ACC112 (cell line): ENCODE data around the gene RUNX3.

Source experiments
- H2AFZ ChIP-seq: fragments of 200-600 bp; sonication (generic); one replicate; pipeline ENCODE4 v1.6.0; 2017; ENCODE audit warnings: antibody characterized with exemption, low read length; ENCODE audit not compliant: unreplicated experiment
- H3K27ac ChIP-seq: fragments of 200-600 bp; sonication (generic); 2 replicates; pipeline ENCODE4 v1.5.1; 2014; ENCODE audit warnings: low read depth, mild to moderate bottlenecking, antibody characterized with exemption, low read length, moderate library complexity
- H3K27me3 ChIP-seq: fragments of 200-600 bp; sonication (generic); 2 replicates; pipeline ENCODE4 v1.6.1; 2014; ENCODE audit warnings: mild to moderate bottlenecking, antibody characterized with exemption, low read length, moderate library complexity, mixed read lengths; ENCODE audit not compliant: insufficient read depth
- H3K36me3 ChIP-seq: fragments of 200-600 bp; sonication (generic); 2 replicates; pipeline ENCODE4 v1.6.1; 2016; ENCODE audit warnings: mild to moderate bottlenecking, antibody characterized with exemption, low read length, moderate library complexity, mixed read lengths; ENCODE audit not compliant: insufficient read depth
- H3K4me1 ChIP-seq: fragments of 200-600 bp; sonication (generic); one replicate; pipeline ENCODE4 v1.6.1; 2016; ENCODE audit warnings: low read length, mixed read lengths; ENCODE audit not compliant: insufficient read depth, unreplicated experiment, control insufficient read depth
- H3K4me3 ChIP-seq: fragments of 200-600 bp; sonication (generic); 2 replicates; pipeline ENCODE4 v1.5.1; 2014; ENCODE audit warnings: mild to moderate bottlenecking, low read depth, low read length
- H3K79me2 ChIP-seq: fragments of 200-600 bp; sonication (generic); one replicate; pipeline ENCODE4 v1.6.0; 2016; ENCODE audit warnings: low read length; ENCODE audit not compliant: control insufficient read depth, unreplicated experiment, insufficient read depth

Gene RUNX3

GRCh38 chr1:24969596-24970398 lies 39.7 kb upstream of the RUNX3 start:
- H3K4me1 ChIP-seq = peaks cover 18% of the 10 kb centered on the region
- no peak overlapping the region for H2AFZ ChIP-seq
- H3K27me3 ChIP-seq = no peaks in the 10 kb centered on the region; the same call in 1 of the 2 replicates

DNA sequence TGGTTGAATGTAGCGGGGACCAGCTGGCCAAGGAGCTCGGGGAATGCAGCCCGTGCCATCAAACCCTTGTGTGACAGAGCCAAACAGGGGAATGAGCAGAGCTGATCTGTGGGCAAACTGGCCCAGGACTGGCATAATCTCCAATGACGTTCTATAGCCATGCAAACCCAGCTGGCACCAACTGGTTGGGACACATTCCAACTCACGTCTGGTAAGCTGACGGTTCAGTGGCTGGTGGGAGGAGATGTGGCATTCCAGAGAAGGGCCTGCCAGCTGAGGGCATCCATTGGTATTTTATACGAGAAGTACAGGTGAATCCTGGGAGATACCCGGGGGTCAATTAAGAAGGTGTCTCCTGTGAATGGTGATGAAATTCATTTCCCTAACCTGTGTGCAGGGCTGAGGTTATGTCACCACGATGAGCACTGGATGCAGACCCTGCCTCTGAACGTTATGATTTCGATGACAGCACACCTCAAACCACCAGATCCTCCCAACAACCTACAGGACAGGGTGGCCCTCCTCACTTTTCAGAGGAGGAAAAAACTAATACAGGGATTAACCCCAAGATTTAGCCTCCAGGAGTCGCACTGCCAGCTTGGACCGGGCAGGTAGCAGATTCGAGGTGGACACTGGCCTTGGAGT lies 39.0 kb upstream of the RUNX3 start:
- H3K79me2 ChIP-seq = no peaks in the 10 kb centered on the region
- peaks cover 18% of the 10 kb centered on the region for H3K4me1 ChIP-seq
- H3K4me3 ChIP-seq = no peak overlapping the region
- no peaks in the 10 kb centered on the region for H3K36me3 ChIP-seq
- no peak overlapping the region for H3K27ac ChIP-seq
- no peaks in the 10 kb centered on the region for H3K27me3 ChIP-seq
- H2AFZ ChIP-seq = no peak overlapping the region

More at GRCh38 chr1:24969596-24970398, 39.7 kb upstream of the RUNX3 start:
- H3K36me3 ChIP-seq = no peaks in the 10 kb centered on the region
- no peak overlapping the region for H3K4me3 ChIP-seq
- no peaks in the 10 kb centered on the region for H3K79me2 ChIP-seq
- H3K27ac ChIP-seq = no peak overlapping the region

DNA sequence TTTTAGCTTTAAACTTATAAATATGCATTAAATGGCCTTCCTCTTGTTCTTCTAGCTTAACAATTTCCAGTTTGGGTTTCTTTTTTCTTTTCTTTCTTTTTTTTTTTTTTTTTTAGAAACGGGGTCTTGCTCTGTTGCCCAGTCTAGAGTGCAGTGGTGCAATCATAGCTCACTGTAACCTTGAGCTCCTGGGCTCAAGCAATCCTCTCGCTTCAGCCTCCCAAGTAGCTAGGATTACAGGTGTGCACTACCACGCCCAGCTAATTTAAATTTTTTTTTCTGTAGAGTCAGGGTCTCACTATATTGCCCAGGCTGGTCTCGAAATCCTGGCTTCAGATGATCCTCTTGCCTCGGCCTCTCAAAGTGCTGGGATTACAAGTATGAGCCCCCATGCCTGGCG lies 37.9 kb upstream of the RUNX3 start:
- H3K4me3 ChIP-seq = no peak overlapping the region
- H3K36me3 ChIP-seq = no peaks in the 10 kb centered on the region
- no peak overlapping the region for H2AFZ ChIP-seq
- H3K4me1 ChIP-seq = peaks cover 18% of the 10 kb centered on the region
- no peaks in the 10 kb centered on the region for H3K27me3 ChIP-seq
- no peaks in the 10 kb centered on the region for H3K79me2 ChIP-seq
- no peak overlapping the region for H3K27ac ChIP-seq

DNA sequence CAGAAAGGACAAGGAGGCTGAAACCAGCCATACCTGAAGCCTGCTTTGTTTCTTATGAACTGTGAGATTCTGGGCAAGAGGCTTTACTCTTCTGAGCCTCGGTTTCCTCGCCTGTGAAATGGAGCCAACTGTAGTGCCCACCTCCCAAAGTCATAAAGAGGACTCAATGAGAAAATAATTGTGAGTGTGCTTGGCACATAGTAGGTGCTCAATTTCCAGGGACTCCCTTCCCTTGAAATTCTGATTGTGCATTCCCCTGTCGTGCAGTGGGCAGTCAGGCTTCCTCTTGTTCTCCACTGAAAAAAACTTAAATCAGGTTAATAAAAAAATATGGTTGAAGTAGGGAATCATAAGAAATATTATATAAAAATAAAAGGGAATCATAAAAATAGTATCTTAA lies 37.5 kb upstream of the RUNX3 start:
- Histone ChIP-seq H3K4me3 (no peak overlapping the region), H3K79me2 (no peaks in the 10 kb centered on the region), H3K27ac (no peak overlapping the region), H2AFZ (no peak overlapping the region), H3K4me1 (peaks cover 18% of the 10 kb centered on the region), H3K36me3 (no peaks in the 10 kb centered on the region), H3K27me3 (no peaks in the 10 kb centered on the region)

DNA sequence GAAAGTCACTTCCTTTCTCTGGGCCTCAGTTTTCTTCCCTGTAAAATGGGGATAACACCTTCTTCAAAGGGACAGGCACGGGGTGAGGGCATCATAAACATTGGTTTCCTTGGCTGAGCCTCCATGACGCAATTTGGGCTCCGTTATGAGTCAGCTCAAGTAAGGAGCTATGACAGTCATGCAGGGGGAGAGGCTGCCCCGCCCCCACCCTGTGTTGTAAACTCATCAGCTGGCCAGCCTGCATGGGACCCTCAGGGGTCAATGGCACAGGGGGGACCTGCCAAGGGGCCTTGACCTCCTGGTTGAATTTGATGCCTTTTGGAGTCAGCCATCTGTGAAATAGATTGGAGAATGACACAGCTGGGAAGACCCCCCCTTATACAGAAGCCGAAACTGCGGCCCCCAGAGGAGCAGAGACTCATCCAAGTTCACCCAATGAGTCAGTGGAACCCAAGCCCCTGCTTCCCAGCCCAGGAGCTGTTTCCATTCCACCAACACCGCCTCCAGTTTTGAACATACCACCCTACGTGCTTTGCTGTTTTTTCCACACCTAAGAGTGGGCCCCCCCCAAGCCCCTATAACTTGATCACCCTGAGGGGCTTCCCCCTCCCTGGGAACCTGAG lies 36.8 kb upstream of the RUNX3 start:
- H3K4me1 ChIP-seq = peaks cover 18% of the 10 kb centered on the region
- no peak overlapping the region for H3K27ac ChIP-seq

DNA sequence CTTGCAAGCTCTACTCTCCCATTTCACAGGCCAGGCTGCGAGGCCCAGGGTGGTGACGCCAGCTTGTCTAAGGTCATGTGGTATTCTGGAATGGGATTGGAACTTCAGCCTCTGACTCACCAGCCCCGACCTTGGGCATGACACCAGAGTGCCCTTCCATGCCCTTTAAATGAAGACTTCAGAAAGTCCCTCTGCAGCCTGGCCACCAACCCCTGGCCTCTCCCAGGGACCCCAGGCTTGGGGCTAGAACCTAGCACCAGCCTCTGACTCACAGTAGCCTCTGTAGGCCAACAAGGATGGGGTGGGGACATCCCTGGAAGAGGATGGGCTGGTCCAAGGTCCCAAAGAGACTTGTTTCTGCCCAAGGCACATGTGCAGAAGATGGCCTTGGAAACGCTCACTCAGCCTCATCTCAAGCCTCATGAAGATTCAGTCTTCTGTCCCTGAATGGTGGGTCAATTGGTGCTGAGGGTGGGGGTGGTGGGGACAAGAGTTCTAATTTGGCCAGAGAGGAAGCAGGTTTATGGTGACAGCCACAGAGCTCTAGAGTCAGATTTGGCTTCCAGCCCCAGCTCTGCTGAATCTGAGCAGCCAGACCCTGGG lies 36.1 kb upstream of the RUNX3 start:
- H3K36me3 ChIP-seq = no peaks in the 10 kb centered on the region
- H3K4me1 ChIP-seq = peaks cover 16% of the 10 kb centered on the region
- H3K27ac ChIP-seq = no peak overlapping the region
- no peak overlapping the region for H3K4me3 ChIP-seq
- H2AFZ ChIP-seq = no peak overlapping the region
- H3K27me3 ChIP-seq = no peaks in the 10 kb centered on the region
- H3K79me2 ChIP-seq = no peaks in the 10 kb centered on the region

More for the DNA sequence above, 36.8 kb upstream of the RUNX3 start:
- Histone ChIP-seq H2AFZ (no peak overlapping the region), H3K4me3 (no peak overlapping the region), H3K36me3 (no peaks in the 10 kb centered on the region), H3K27me3 (no peaks in the 10 kb centered on the region), H3K79me2 (no peaks in the 10 kb centered on the region)

- Histone ChIP-seq H3K79me2 (no peaks in the 10 kb centered on the region), H3K27ac (no peak overlapping the region), H3K36me3 (no peaks in the 10 kb centered on the region), H3K4me1 (peaks cover 10% of the 10 kb centered on the region), H2AFZ (no peak overlapping the region), H3K4me3 (no peak overlapping the region), H3K27me3 (peaks cover 3% of the 10 kb centered on the region; the same call in 1 of the 2 replicates)
Observed at GRCh38 chr1:24965571-24965930, 35.5 kb upstream of the RUNX3 start.

DNA sequence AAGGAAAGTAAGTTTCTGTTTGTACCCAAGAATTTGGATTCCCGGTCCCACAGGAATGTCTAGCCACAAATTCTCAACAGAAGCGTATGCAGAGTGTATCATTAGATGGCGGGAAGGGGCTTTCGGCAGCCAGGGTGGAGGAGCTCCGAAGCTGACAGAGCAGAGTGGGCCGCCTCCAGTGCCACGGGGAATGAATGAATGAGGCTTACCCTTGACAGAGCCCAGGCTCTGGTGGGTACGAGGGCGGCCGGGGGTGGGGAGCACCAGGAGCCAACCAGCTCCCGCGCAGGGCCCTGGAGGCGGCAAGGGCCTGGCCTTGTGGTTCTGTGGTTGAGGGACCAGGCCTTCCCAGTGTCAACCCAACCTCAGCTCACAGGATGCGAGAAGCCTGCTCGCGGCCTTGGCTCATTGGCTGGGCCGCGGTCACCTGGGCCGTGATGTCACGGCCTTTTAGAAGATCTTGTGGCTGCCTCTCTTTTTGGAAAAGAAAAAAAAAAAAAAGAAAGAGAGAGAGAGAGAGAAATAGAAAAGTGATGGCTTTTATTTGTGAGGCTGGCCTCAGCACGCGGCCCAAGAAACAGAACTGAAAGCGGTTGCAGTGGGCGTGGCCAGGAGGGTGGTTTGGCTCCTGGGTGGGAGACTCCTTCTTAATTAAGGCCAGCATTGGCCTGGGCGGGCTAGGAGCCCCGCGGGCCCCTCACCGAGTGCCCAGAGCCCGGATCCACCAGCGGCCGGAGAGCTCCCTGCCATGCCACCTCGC lies 34.9 kb upstream of the RUNX3 start:
- Histone ChIP-seq H3K79me2 (no peaks in the 10 kb centered on the region), H2AFZ (no peak overlapping the region), H3K27me3 (peaks cover 5% of the 10 kb centered on the region; the same call in 1 of the 2 replicates), H3K4me3 (no peak overlapping the region), H3K27ac (no peak overlapping the region), H3K36me3 (no peaks in the 10 kb centered on the region), H3K4me1 (peaks cover 5% of the 10 kb centered on the region)

- Histone ChIP-seq H3K79me2 (no peaks in the 10 kb centered on the region), H3K27me3 (peaks cover 5% of the 10 kb centered on the region; the same call in 1 of the 2 replicates), H3K4me1 (peaks cover 4% of the 10 kb centered on the region), H3K4me3 (no peak overlapping the region), H3K27ac (no peak overlapping the region), H2AFZ (no peak overlapping the region), H3K36me3 (no peaks in the 10 kb centered on the region)
Observed at GRCh38 chr1:24963943-24964693, 34.0 kb upstream of the RUNX3 start.
